GM12874 (cell line): ENCODE results near the gene CNBD2.

Source experiments
- TF ChIP-seq, protein P1 (sequence below): IDR thresholded peaks from 2 replicates; pipeline ENCODE4 v1.5.1; 2011; ENCODE audit warnings: low read depth, mild to moderate bottlenecking, control low read depth, low read length, moderate library complexity; ENCODE audit not compliant: insufficient read depth

The CNBD2 gene

DNA sequence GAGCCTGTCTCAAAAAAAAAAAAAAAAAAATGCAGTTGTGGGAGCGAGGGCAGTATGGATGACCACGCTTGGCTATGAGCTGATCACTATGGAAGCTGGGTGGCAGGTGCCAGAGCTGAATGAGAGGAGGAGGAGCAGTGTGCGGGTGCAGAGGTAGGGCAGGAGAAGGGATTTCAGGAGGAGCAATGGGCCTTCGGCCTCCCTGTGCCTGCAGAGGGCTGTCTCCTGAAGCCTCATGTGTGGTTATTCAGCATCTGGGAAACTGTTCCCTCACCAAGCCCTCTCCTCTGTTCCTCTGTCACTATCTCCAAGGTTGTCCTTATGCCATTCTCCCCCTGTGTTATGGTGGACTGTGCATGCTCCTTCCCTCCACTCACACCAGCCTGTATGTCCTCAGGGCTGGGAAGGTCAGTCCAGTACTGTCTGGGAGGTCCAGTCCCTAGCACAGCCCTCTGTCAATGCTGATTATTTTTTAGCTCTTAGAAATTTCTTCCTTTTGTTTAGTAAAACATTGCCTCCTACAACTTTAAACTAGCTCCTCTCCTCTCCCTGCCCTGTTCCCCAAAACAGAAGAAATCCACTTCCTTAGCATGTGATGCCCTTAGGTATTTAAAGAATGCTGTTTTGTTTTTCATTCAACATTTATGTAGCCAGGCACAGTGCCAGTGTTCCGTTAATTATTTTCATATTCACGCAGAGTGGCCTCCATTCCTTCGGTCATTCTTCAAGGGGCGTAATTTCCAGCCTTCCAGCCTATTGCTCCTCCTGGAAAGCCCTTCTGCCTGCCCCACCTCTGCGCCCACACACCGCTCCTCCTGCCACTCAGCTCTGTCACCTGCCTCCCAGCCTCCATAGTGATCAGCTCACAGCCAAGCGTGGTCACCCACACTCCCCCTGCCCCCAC lies 48.9 kb downstream of the CNBD2 start:
- TF ChIP-seq, protein P1, sequence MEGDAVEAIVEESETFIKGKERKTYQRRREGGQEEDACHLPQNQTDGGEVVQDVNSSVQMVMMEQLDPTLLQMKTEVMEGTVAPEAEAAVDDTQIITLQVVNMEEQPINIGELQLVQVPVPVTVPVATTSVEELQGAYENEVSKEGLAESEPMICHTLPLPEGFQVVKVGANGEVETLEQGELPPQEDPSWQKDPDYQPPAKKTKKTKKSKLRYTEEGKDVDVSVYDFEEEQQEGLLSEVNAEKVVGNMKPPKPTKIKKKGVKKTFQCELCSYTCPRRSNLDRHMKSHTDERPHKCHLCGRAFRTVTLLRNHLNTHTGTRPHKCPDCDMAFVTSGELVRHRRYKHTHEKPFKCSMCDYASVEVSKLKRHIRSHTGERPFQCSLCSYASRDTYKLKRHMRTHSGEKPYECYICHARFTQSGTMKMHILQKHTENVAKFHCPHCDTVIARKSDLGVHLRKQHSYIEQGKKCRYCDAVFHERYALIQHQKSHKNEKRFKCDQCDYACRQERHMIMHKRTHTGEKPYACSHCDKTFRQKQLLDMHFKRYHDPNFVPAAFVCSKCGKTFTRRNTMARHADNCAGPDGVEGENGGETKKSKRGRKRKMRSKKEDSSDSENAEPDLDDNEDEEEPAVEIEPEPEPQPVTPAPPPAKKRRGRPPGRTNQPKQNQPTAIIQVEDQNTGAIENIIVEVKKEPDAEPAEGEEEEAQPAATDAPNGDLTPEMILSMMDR, result no peak

DNA sequence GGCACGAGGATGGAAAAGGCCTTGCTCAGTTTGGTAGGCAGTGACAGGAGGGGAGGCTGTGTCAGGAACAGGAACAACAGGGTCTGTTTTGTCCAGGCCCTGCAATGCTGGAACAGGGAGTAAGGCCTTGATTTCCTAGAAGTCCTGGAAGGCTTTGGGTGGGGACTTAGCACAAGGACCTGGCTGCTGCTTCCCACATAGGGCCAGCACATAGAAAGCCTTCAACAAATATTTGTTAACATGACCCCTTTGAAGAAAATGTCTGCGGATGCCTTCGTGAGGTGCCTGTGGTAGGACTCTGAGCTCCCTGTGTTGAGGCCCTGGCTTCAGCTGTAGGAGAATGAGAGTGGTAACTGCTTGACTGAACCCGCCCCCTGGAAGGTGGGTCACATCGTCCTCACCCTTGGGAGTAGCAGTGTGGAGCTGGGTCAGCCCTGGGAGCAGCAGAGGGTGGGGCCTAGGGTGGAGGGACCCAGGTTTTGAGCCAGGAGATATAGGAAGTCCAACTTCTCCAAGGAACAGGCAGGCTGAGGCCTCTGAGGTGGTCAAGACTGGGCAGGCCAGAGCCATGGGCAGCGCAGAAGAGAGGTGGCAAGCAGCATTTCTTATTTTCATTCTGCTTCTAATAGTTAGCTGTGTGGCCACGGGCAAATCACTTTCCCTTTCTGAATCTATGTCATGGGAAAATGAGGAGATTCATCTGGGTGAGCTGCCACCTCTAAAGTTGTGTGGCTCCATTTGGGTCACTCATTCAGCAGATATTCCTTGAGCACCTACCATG lies 50.0 kb downstream of the CNBD2 start:
- TF ChIP-seq, protein P1, result no peak

DNA sequence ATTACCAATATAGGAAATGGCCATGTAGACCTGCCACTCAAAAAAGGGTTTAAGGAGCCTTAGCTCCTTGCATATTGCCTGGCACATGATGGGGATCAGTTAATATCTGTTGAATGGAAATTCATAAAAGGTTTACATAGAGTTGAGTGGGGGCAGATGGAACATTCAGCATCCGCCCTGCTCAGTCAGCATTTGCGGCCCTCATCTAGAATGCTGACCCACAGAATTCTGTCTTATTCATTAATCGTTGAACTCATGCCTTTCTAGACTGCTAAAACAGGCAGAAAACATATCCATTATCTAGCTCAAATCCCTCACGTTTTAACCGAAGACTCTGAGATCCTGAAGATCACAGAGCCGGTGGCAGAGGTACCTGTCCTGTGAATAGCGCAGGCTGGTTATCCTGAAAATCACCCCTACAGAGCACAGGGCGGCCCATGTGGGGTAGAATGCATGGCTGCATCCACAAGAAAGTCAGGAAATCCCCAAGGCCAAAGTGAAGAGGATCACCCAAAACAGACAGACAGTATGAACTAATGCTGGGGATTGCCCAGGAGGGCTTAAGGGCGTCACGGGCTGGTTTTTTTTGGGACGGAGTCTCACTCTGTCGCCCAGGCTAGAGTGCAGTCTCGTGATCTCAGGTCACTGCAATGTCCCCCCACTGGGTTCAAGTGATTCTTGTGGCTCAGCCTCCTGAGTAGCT lies 59.9 kb downstream of the CNBD2 start:
- TF ChIP-seq, protein P1, result no peak

DNA sequence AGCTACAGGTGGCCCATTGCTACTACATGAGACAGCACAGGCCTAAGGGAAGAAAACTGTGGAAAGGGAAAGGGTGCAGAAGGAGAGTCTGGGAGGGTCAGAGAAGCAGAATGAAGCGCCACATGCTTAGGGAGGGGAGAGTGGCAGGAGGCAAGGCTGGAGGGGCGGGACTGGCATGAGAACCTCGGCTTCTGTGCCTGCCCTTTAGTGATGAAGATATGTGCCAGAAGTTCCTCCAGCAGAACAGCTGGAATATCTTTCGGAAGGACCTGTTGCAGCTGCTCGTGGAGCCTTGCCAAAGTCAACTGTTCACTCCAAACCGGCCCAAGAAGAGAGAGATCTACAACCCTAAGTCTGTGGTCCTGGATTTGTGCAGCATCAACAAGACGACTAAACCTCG lies 61.8 kb downstream of the CNBD2 start:
- TF ChIP-seq, protein P1, result no peak

DNA sequence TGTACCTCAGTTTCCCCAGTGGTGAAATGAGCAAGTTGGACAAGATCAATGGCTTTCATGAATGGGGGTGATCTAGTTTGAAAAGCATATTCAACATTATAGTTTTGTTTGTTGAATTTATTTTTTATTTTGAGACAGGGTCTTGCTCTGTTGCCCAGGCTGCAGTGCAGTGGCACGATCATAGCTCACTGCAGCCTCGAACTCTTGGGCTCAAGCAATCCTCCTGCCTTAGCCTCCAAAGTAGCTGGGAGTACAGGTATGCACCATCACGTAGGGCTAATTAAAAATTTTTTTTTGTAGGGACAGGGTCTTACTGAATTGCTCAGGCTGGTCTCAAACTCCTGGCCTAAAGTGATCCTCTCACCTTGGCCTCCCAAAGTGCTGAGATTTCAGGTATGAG lies 63.4 kb downstream of the CNBD2 start:
- TF ChIP-seq, protein P1, result no peak

DNA sequence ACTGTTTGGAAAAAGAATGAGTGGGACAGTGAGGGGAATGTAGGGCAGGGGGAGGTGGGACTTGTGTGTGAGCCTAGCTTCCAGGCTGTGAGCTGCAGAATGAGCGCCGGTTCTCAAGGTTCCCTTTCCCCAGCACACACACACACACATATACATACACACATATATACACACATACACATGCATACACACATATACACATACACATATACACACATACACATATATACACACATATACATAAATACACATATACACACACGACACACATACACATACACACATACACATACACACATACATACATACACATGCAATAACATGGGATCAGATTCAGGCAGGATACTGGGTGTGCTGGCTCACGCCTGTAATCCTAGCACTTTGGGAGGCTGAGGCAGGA lies 66.5 kb downstream of the CNBD2 start:
- TF ChIP-seq, protein P1, result no peak

DNA sequence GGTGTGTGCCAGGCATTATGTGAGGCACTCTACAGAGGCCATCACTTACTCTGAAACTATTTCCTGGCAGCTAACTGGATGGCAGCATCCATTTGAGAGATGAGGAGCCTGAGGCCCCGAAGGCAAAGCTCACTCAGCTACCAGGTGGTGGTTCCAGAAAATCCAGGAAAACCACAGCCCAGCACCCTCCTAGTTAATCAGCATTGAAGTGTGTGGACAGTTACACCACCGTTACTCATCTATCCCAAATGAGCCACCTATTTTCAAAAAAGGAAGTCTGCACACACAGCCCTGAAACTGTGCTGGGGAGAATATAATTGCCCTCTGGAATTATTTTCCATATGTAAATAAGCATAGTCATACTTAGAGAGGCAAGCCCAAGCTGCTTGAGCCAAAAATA lies 67.4 kb downstream of the CNBD2 start:
- TF ChIP-seq, protein P1, result no peak
